HG03025 (cell line): ENCODE measurements around the gene ANO1.

Experiments
- ATAC-seq: cut with Tn5 transposase; IDR thresholded peaks from one replicate; pipeline ENCODE4 v1.9.1; 2021; ENCODE audit warnings: mild to moderate bottlenecking, moderate library complexity; ENCODE audit not compliant: unreplicated experiment, low FRiP score

The ANO1 gene

DNA sequence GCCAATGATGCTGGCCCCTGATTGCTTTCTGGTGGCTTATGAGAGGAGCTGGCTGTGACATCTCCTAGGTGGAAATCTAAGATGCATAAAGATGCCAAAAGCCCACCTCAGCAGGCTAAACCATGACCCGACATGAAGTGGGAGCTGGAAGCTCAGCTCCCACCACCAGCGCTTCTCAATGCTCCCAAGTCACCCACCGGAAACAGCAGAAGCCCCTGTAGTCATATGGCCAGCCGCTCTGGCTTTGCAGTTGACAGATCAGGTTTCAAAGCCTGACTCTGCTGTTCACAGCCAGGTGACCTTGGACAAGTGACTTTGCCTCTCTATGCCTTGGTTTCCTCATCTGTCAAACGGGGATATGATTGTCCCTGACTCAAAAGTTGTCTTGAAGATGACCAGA lies 29.1 kb upstream of the ANO1 start:
- ATAC-seq: no peak

DNA sequence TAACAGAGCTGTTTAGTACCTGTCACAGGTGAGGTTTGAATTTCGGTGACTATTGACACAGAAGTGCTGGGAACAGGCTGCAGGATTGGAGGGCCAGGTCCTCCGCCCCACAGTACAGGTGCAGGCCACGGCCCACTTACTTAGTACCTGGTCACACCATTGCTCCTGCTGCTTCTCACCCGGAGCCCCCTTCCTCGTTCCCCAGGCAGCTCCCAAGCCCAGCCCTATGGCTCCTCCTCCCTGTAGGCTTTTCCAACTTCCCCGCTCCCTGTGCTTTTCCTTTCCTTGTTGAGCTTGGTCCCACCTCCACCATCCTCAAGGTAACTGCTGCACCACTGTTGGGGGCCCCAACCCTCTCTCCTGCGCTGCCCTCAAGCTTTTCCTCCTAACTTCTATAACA lies 27.9 kb upstream of the ANO1 start:
- ATAC-seq: no peak

DNA sequence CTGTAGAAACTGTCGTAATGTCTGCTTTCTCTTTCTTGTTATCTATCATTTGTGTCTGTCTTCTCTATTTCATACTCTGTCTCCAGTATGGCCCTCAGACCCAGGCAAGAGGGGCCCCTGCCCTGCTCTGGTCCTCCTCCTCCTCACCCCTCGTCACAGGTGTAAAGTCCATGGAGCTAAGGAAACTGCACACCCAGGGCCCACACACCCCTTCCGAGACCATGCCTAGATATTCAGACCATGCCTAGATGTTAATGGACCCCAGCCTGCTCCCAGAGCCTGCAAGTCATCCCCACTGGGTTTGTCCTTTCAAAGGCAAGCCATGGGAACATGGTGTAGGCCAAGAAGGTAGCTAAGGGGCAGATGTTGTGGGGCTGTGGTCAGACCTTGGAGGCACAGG lies 24.1 kb upstream of the ANO1 start:
- no peak for ATAC-seq

DNA sequence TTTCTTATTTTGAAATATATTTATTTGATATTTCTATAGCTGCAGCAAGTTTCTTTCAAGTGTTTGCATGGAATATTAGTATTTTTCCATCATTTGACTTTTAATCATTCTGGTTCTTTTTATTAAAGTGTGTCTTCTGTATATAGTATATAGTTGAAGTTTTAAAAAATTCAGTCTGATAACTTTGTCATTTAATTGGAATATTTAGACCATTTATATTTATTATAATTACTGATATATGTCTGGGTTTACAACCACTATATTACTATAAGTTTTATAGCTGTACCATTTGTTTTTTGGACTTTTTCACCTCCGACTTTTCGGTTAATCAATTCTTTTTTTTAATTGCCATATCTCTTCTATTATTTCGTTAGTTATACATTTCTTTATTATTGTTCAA lies 22.7 kb upstream of the ANO1 start:
- no peak for ATAC-seq

DNA sequence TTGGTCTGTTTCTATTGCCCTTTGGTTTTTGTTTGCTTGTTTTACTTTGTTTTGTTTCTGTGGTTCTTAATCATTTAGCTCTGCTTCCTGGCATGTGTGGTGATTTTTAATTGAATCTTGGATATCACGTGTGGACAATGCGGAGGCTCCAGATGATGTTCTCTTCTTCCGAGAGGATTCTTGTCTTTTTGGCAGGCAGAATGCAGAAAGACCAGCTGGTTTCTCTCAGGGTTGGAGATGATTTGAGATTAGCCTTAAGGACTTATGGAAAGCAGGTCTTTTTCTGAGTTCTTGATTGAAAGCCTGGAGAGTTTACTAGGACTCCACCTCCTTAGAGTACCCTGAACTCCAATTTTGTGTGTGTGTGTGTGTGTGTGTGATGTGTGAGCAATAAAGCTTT lies 21.0 kb upstream of the ANO1 start:
- no peak for ATAC-seq

DNA sequence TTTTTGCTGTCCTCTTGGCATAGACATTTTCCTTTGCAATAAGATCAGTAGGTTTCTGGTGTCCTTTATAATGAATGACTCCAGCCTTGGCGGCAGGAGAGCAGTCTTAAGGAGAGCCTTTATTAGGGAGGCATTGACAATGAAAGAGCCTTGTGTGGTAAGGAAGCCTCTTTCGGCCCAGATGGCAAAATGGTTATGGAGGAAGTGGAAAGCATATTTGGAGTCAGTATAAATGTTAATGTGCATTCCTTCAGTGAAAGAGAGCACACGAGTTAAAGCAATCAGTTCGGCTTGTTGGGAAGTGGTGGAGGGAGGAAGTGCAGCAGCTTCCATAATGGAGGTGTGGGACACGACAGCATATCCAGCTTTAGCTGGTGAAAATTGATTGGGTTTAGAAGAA lies 18.1 kb upstream of the ANO1 start:
- no peak for ATAC-seq

DNA sequence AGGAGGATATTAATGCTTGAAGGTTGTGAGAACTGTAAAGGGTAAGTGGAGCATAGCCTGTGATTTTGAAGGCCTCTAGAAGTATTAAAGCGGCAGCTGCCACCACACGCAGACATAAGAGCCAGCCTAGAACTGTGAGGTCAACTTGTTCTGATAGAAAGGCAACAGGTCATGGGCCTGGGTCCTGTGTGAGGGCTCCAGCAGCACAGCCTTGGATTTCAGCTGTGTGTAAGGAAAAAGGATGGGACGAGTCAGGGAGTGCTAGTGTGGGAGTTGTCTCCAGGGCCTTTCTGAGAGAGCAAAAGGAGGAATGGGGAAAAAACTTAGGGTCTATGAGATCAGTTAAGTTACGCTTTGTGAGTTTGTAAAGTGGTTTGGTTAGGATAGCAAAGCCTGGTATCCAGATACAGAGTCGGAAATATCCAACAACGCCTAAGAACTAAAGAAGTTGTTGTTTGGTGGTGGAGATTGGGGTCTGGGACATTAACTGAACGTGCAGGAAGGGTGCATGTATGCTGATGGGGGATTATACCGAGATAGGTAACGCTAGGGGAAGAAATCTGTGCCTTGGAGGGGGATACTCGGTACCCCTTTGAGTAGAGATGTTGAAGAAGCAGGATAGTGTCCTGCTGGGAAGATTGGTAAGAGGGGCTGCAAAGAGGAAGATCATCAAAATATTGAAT lies 17.4 kb upstream of the ANO1 start:
- ATAC-seq: no peak

DNA sequence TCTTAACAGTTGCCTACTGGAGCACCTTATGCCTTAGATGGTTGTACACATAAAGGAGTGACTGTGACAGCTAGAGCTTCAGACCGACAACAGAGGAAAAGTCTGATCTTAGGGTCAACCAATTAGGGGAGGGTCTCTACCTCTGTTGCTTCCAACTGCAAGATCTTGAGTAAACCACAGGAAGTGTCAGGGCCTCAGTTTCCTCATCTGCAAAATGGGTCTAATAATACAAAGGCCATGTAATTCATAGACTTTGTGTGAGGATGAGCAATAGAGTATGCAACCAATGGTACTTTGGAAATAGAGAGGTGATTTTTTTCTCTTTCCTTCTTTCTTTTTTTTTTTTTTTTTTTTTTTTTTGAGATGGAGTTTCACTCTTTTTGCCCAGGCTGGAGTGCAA lies 16.4 kb upstream of the ANO1 start:
- no peak for ATAC-seq

DNA sequence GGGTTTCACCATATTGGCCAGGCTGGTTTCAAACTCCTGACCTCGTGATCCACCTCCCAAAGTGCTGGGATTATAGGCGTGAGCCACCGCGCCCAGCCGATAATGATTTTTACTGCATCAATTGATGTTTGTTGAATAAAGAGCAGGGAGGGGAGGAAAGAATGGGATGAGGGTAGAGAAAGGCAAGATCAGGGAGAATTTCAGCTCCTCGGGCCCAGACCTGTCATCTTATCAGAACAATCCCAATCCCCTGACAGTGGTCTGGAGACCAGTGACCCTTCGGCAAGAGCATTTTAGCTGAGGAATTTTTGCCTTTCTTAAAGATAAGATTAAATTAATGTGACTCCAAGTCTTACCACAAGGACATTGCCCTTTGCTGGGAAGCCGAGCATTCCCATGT lies 15.0 kb upstream of the ANO1 start:
- ATAC-seq: no peak

DNA sequence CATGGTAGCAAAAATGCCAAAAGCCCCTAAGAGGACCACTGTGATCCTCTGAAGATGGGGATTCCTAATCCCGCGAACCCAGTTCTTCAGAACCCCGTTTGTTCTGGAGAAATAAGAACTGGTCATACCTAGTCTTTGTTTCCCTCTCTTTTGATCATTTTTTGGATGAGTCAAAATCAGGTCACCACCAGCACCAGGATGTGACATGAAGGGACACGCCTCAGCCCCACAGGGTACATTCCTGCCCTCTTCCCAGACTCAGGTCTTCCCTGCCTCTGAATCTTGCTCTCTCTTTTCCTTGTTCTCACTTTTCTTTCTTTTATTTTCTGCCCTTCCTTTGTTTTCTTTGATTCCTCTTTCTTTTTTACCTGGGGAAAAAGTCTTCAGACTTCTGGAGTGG lies 14.6 kb upstream of the ANO1 start:
- no peak for ATAC-seq

DNA sequence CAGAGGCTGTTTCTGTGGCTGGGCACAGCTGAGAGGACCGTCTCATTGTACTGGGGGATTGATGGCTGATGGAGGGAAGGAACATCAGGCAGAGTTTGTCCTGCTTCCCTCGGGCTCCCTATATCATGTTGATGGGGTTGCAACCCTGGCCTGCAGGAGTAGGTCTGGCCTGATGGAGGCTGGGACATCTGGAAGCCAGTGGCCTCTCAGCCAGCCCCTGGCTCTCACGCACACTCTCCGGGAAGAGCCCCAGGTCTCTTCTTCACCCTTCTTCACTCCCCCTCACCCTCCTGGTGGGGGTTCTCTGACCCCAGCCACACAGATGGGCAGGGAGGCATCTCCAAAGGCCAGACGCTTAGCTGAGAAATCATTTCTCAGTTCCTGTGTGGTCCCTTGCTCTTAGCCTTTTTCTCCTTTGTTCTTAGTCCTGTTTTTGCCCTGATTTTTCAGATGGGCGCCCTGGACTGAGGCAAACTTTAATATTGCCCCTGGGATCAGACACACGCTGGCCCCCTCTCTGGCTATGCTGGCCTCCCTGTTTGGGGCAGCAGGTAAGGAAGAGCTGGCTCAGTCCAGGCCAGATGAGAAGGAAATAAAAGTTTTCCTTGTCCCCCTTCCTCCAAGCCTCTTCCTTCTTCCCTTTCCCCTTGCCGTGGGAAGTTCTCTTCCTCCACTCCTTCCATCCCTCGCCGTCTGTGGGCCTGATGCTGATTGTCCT lies 13.9 kb upstream of the ANO1 start:
- ATAC-seq: no peak

DNA sequence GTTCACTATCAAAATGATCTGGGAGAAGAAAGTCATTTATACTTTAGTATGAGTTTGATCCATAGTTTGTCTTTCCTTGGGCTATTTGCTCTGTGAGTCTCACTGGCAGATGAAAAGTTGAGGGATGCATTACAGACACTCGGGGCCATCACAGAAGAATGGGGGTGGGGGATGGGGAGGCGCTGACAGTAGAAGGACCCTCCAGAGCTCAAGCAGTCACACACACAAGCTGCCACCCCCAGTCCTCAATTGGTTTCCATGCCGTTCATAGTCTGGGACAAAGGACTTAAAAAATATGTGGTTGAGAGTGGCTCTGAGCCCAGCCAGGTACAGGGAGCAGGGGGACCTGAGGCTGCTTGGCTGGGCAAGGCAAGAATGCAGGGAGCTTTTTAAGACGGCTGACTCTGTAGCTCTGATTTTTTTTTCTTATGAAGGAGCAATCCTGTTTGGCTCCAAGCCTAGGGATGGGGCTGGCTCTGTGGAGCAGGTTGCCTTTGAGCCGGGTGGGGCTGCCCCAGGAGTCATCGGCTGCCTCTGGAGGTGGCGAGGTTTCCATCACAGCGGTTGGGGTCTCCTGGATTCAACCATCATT lies 13.3 kb upstream of the ANO1 start:
- ATAC-seq: no peak

DNA sequence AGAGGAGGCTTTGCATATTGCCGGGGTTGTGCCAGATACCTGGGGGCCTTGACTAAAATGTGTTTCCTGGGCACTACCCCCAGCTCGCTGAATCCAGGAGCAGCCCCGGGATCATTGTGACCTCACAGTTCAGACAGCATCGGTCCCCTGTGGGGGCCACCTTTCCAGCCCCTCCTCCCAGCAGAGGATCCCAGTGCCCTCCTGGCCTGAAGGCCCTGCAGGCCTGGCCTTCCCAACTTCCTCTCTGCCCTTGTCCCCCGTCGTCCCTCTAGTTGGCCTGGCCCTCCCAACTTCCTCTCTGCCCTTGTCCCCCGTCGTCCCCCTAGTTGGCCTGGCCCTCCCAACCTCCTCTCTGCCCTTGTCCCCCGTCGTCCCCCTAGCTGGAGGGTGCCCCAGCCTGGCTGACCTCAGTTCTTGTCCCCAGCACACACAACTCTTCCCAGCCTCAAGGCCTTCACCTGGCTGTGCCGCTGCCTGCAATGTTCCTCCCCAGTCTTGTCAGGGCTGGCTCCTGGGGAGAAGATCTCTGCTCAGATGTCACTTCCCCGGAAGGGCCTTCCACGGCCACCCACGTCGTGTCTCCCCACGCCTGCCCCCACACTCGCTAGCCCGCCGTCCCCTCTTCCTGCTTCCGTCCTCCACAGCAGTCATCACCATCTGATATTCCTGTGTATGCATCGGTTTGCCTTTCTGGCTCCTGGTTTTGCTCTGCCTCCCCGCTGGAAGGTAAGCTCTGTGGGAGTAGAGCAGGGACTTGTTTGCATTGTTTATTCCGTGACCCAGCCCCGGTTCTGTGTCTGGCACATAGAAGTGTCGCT lies 12.6 kb upstream of the ANO1 start:
- no peak for ATAC-seq

DNA sequence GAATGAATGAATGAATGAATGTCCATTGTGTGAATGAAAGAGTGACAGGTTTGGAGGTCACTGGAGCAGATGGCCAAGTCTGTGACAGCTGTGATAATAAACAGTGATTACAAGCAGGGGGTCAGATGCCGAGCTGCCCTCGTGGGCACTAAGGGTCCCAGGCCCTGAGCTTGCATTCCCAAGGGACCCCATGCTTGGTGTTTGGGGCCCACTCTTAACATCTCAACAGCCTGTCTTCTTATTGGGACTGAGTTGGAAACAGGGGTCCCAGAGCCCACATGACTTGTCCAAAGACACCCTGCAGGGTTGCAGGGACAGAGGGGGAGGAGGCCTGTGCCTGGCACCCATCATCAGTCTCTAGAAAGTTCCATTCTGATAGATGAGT lies 12.0 kb upstream of the ANO1 start:
- ATAC-seq: no peak

DNA sequence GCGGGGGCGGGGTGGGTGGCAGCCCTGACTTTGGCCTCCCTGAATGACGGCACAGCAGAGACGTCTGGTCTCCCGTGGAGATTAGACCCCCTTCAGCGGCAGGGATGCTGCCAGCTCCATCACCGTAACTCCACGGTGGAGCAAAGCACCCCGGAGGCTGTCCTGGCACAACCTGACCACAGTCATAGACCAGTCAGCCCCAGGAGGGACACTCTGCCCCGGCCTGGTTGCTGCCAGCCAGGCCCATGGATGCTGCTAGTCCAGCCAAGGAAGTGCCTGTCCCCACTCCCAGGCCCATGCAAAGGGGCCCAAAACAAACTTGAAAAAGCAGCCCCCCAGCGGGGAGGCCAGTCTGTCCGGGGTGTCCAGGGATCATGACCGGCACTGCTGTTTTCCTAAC lies 11.5 kb upstream of the ANO1 start:
- ATAC-seq: no peak

DNA sequence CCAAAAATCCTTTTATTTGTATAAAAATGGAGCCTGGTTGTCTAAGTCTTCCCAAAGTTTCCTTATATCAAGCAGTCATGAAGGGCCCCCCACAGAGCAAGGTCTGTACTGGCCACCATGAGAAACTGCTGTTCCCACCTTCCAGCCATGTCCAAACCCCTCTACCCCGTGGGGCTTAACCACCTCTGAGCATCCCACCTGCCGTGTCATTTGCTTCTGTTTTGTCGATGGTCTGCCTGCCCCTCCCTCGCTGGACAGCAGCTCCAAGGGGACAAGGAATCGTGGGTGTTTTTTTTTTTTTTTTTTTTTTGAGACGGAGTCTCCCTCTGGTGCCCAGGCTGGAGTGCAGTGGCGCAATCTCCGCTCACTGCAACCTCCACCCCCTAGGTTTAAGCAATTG lies 11.1 kb upstream of the ANO1 start:
- ATAC-seq: no peak

DNA sequence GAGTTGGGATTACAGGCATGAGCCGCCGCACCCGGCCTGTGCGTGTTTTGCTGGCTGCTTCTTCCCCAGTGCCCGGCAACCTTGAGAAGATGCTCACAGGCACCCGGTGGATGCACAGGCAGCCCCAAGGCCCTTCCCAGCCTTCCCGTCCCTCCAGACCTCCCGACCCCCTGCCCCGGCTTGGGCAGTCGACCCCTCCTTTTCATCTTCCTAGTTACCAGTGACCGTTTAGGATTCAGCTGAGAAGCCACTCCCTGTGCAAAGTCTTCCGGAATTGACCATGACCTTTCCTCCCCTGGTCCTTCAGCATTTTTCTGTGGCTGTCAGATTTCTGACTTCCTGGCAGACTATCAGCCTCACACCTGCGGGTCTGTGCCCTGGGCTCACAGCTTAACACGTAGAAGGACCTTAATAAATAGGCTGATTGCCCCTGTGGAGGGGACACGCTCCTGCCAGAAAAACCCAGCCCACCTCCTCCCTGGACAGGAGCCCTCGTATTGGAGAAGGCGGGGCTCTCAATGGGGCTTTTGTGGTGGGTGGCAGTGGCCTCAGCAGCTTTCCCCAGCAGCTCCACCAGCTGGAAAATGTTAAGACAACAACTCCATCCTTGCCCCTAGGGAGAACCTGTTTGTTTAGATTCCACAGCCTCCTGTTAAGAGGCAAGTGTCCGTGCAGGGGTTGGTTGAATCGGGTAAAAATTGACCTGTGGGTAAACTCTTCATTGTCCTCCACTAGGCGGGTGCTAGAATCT lies 10.4 kb upstream of the ANO1 start:
- no peak for ATAC-seq

DNA sequence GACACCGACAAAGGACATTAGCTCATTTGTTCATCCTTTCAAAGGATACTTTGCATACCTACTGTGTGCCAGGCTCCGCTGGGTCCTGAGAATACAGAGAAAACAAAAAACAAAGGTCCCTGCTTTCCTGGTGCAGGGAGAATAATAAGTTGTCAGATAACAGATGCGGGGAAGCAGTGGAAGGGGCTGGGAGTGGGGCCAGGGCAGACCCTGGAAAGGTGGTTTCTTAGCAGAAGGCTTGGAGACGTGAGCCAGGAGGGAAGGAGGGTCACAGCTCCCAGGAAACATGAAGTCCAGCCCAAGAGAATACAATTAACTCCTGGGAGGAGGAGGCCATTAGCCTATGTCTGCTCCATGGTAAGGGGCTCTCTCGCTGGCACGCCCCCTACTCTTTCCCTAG lies 9.8 kb upstream of the ANO1 start:
- ATAC-seq: no peak

DNA sequence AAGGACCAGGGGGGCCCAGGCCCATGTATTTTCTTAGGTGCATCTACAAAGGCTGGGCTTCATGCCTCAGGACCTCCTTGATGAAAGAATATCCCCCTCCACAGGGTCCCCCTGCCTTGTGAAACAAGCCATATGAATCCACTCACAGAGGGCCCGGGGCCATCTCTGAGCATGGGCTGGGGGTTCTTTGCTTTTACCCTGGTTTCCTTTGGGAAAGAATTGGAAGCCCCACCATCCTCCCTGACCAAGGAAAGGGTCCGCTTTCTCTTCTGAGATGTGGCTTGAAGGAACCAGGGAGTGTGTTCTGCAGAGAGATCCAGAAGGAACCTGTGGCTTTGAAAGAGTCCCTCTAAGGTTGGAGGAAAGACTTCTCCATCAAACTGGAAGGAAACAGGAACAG lies 9.2 kb upstream of the ANO1 start:
- ATAC-seq: no peak

DNA sequence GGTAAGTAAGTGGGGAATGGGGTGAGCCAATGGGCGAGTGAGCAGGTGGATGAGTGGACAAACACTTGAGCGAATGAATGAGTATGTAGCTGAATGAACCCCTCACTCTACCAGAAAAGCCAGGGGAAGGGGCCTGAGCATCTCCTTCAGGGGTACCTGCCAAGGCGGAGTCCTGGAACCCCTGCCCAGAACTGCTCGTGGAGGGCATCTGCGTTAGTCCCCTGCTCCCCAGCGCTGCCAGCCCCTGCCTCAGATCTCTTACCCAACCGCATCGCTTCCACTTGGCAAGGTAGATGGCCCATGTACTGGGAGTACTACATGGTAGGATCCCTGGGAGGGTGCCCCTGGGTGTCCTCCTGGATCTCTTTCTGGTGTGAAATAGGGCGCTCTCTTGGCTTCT lies 7.4 kb upstream of the ANO1 start:
- no peak for ATAC-seq

DNA sequence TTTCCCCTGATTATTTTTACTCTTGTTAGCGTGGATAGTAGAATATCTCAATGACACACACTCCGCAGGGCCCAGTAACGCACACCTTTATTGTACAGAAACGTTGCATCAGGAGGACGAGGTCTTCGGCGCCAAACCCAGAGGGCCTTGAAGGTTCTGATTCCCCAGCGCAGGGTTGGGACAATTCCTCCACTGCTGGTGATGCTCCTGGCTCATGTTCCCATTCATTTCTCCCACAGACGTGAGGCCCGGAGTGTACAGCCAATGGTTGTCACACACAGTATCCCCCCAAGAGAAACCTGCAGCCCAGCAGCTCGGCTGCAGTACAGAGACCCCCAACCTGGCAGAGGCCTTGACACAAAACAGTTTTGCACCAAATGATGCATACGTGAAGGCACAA lies 6.1 kb upstream of the ANO1 start:
- no peak for ATAC-seq
